Measurements from ENCODE around the gene SCUBE2. TPM values are rescaled to one million over a fixed set of nuclear protein-coding genes. Genes with fewer than 3 reads are reported as not detected.

The SCUBE2 gene
- total RNA-seq, 1 donor = 1.8 TPM

DNA sequence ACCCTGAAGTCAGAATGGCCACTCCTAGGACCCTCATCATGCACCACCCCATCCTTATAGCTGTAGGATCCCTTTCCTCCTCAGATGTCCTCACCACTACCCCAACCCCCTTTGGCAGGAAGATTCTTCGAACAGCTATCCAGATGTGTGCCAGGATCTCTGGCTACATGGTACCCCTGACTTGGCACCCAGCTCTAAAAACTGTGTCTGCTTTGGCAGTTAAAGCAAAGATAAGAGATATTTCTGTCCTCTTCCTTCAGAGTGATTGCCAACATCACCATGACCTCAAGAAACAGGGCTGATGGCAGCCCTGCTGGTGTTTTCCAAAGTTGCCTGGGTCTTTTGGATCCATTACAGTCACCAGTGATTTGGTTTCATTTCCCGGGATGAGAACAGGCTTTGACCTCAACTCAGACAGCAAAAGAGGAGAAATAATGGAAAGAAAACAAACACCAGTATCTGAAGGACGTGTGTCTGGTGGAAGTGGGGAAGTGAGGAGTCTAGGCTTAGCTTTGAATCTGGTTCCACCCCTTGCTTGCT, 83.3 kb downstream of the SCUBE2 start:
- TF ChIP-seq, protein P1, sequence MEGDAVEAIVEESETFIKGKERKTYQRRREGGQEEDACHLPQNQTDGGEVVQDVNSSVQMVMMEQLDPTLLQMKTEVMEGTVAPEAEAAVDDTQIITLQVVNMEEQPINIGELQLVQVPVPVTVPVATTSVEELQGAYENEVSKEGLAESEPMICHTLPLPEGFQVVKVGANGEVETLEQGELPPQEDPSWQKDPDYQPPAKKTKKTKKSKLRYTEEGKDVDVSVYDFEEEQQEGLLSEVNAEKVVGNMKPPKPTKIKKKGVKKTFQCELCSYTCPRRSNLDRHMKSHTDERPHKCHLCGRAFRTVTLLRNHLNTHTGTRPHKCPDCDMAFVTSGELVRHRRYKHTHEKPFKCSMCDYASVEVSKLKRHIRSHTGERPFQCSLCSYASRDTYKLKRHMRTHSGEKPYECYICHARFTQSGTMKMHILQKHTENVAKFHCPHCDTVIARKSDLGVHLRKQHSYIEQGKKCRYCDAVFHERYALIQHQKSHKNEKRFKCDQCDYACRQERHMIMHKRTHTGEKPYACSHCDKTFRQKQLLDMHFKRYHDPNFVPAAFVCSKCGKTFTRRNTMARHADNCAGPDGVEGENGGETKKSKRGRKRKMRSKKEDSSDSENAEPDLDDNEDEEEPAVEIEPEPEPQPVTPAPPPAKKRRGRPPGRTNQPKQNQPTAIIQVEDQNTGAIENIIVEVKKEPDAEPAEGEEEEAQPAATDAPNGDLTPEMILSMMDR (IDR thresholded peaks at IDR 0.05; ENCODE audit: extremely low read depth, low read depth, low read length) = no peak
- no peak for DNase-seq (ENCODE audit: insufficient read length, low spot score, missing footprints)
- H4K20me1 ChIP-seq (ENCODE audit: insufficient read depth, low read length) = no peaks in the 10 kb centered on the region
- no peak overlapping the region for H3K4me3 ChIP-seq (ENCODE audit: insufficient read depth, low read length)
- H3K9me3 ChIP-seq (ENCODE audit: low read depth, low read length) = no peaks in the 10 kb centered on the region
- no peak overlapping the region for H2AFZ ChIP-seq (ENCODE audit: low read length)
- H3K36me3 ChIP-seq (ENCODE audit: insufficient read depth, low read length) = no peaks in the 10 kb centered on the region
- peaks cover 33% of the 10 kb centered on the region for H3K27me3 ChIP-seq (ENCODE audit: insufficient read depth, low read length)
- H3K4me1 ChIP-seq (ENCODE audit: insufficient read depth, low read length) = peaks cover 12% of the 10 kb centered on the region
- H3K79me2 ChIP-seq (ENCODE audit: insufficient read depth, low read length) = peaks cover 4% of the 10 kb centered on the region
- no peak overlapping the region for H3K27ac ChIP-seq (ENCODE audit: low read depth, low read length)
- no peak overlapping the region for H3K4me2 ChIP-seq (ENCODE audit: insufficient read depth, low read length)

DNA sequence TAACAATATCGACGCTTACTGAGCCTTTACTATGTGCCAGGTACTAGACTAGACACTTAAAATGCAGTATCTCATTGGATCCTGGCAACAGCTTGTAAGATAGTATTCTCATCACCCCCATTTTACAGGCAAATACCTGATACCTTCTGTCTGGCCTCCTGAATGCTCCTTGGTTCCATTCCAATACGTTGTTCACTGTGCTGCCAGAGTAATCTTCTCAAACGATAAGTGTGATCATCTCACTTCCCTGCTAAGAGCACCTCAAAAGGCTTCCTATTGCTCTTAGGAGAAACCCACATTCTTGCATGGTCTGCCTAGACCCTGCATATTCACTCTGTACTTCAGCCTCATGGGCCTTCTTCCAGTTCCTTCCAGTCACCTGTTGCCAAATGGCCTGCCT, 86.3 kb downstream of the SCUBE2 start:
- Histone ChIP-seq H3K27ac (ENCODE audit: low read depth, low read length) (no peak overlapping the region), H3K79me2 (ENCODE audit: insufficient read depth, low read length) (peaks cover 18% of the 10 kb centered on the region), H3K4me2 (ENCODE audit: insufficient read depth, low read length) (no peak overlapping the region), H2AFZ (ENCODE audit: low read length) (no peak overlapping the region), H3K36me3 (ENCODE audit: insufficient read depth, low read length) (no peaks in the 10 kb centered on the region), H3K4me1 (ENCODE audit: insufficient read depth, low read length) (peaks cover 30% of the 10 kb centered on the region), H3K27me3 (ENCODE audit: insufficient read depth, low read length) (peaks cover 33% of the 10 kb centered on the region), H3K9me3 (ENCODE audit: low read depth, low read length) (no peaks in the 10 kb centered on the region), H3K4me3 (ENCODE audit: insufficient read depth, low read length) (no peak overlapping the region), H4K20me1 (ENCODE audit: insufficient read depth, low read length) (no peaks in the 10 kb centered on the region)
- TF ChIP-seq, protein P1 (IDR thresholded peaks at IDR 0.05; ENCODE audit: extremely low read depth, low read depth, low read length) = no peak
- peak; percentile 83 for DNase-seq (ENCODE audit: insufficient read length, low spot score, missing footprints)

DNA sequence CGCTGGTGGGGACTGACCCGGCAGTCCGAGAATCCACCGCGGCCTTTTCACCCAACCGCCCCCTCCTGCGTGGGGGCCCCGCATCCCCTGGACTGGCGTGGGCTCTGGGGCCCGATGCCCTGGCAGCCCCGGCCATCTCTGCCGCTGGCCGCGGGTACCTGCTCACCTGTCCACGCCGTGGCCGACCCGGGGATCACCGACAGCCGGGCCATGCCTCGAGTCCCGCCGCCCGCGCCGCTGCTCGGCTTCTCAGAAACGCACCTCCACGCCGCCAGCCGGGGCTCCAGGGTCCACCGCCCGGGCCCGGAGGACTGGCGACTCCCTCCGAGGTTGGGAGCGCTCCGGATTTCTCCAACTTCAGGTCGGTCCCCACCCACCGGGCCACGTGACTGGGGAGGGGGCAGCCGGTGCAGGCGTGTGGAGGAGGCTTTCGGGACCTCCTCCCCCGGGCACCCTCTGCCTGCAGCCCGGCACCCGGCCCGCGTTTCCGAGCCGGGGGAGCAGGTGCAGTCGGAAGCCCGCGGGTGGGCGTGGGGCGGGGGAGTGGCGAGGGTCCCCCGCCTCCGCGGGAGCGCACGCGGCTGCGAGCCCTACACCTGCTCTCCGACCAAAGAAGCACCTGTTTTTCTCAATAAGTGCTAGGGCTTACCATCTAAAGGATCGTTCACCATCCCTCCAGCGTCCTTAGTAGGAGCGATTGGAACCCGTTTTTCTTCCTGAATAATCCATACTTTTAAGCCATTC, 87.0 kb downstream of the SCUBE2 start:
- Histone ChIP-seq H3K4me2 (ENCODE audit: insufficient read depth, low read length) (peak overlapping the region; percentile 94), H3K4me1 (ENCODE audit: insufficient read depth, low read length) (peaks cover 30% of the 10 kb centered on the region), H3K4me3 (ENCODE audit: insufficient read depth, low read length) (peak overlapping the region; percentile 75), H4K20me1 (ENCODE audit: insufficient read depth, low read length) (no peaks in the 10 kb centered on the region), H3K79me2 (ENCODE audit: insufficient read depth, low read length) (peaks cover 22% of the 10 kb centered on the region), H3K36me3 (ENCODE audit: insufficient read depth, low read length) (no peaks in the 10 kb centered on the region), H3K27ac (ENCODE audit: low read depth, low read length) (no peak overlapping the region), H2AFZ (ENCODE audit: low read length) (peak overlapping the region; percentile 67), H3K9me3 (ENCODE audit: low read depth, low read length) (no peaks in the 10 kb centered on the region), H3K27me3 (ENCODE audit: insufficient read depth, low read length) (peaks cover 33% of the 10 kb centered on the region)
- no peak for DNase-seq (ENCODE audit: insufficient read length, low spot score, missing footprints)
- TF ChIP-seq, protein P1 (IDR thresholded peaks at IDR 0.05; ENCODE audit: extremely low read depth, low read depth, low read length) = no peak

DNA sequence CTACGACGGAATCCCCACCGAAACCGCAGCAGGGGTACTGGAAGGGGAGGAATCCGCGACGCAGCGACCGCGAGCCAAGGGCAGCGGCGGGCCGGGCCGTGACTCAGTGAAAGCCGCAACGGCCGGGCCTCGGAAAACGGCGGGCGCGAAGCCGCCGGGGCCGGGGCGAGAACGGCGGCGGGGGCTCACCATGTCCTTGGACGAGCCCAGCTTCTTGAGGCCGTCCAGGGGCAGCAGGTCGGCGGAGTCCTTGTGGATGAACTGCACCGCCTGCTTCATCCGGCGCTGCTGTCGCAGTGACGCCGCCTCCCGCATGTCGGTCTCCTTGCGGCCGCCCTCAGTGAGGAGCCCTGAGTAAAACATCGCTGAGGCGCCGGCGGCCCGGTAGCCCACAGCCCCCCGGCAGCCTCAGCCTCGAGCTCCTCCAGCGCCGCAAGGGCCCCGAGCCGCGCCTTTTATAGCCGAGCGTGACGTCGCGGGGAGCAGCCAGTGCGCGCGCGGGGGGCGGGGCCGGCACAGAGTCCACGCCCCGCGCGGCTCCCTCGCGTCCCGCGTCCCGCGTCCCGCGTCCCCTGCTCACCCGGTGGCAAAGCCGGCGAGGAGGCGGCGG, 87.7 kb downstream of the SCUBE2 start, which contains the start of gene NRIP3:
Gene NRIP3, minus strand, starts transcription at position 429 of the 610 bp plus-strand sequence. Its CDS starts 66 bp downstream, at position 363.
- peaks cover 31% of the 10 kb centered on the region for H3K27me3 ChIP-seq (ENCODE audit: insufficient read depth, low read length)
- H3K9me3 ChIP-seq (ENCODE audit: low read depth, low read length) = no peaks in the 10 kb centered on the region
- H3K79me2 ChIP-seq (ENCODE audit: insufficient read depth, low read length) = peaks cover 25% of the 10 kb centered on the region
- H3K4me1 ChIP-seq (ENCODE audit: insufficient read depth, low read length) = peaks cover 30% of the 10 kb centered on the region
- H3K36me3 ChIP-seq (ENCODE audit: insufficient read depth, low read length) = no peaks in the 10 kb centered on the region
- H2AFZ ChIP-seq (ENCODE audit: low read length) = peak within 1 kb of the TSS; percentile 94
- H3K27ac ChIP-seq (ENCODE audit: low read depth, low read length) = peak within 1 kb of the TSS; percentile 39
- TF ChIP-seq, protein P1 (IDR thresholded peaks at IDR 0.05; ENCODE audit: extremely low read depth, low read depth, low read length) = no peak
- H4K20me1 ChIP-seq (ENCODE audit: insufficient read depth, low read length) = no peaks in the 10 kb centered on the region
- H3K4me2 ChIP-seq (ENCODE audit: insufficient read depth, low read length) = peak within 1 kb of the TSS; percentile 94
- H3K4me3 ChIP-seq (ENCODE audit: insufficient read depth, low read length) = peak within 1 kb of the TSS; percentile 75
- DNase-seq (ENCODE audit: insufficient read length, low spot score, missing footprints) = peak; percentile 94

Measured in osteoblast (primary cell).